GM12875 (cell line): ENCODE measurements around the gene PP2D1.

Experiments used
- H3K4me3 ChIP-seq: one replicate; pipeline ENCODE4 v1.5.1; 2011; ENCODE audit warnings: low read depth, low read length, control low read depth
- CTCF ChIP-seq: IDR thresholded peaks from 2 replicates; pipeline ENCODE4 v1.5.1; 2011; ENCODE audit warnings: low read depth, mild to moderate bottlenecking, control low read depth, inconsistent platforms, low read length, moderate library complexity, borderline replicate concordance; ENCODE audit not compliant: insufficient read depth

Gene PP2D1

GRCh38 chr3:20055020-20055775 lies 43.1 kb upstream of the PP2D1 start:
- no peak overlapping the region for H3K4me3 ChIP-seq
- no peak for TF ChIP-seq CTCF

- no peak for TF ChIP-seq CTCF
- H3K4me3 ChIP-seq = no peak overlapping the region
Observed at GRCh38 chr3:20054549-20054987, 42.5 kb upstream of the PP2D1 start.

- no peak overlapping the region for H3K4me3 ChIP-seq
- no peak for TF ChIP-seq CTCF
Observed at GRCh38 chr3:20052851-20053250, 40.8 kb upstream of the PP2D1 start.

GRCh38 chr3:20051123-20051806 lies 39.2 kb upstream of the PP2D1 start:
- no peak overlapping the region for H3K4me3 ChIP-seq
- no peak for TF ChIP-seq CTCF

GRCh38 chr3:20047976-20048883 lies 36.2 kb upstream of the PP2D1 start:
- no peak for TF ChIP-seq CTCF
- H3K4me3 ChIP-seq = no peak overlapping the region

- TF ChIP-seq CTCF = no peak
- no peak overlapping the region for H3K4me3 ChIP-seq
Observed at GRCh38 chr3:20047341-20047779, 35.3 kb upstream of the PP2D1 start.
